Fibroblast of lung (primary cell): ENCODE data around the gene ATG14.

Experiments
- EZH2 ChIP-seq: IDR thresholded peaks from 2 replicates; pipeline ENCODE4 v1.5.1; 2012; ENCODE audit warnings: low read length, control low read depth, mild to moderate bottlenecking; ENCODE audit errors: missing control alignments
- TF ChIP-seq, protein P1 (sequence below), 2 donors: IDR thresholded peaks in 1 of 2; conservative IDR thresholded peaks in 1 of 2; 1 replicate in 1 of 2; 2 replicates in 1 of 2; pipeline ENCODE4 v1.5.1; 2011 to 2012; ENCODE audit warnings: low read length in 2 of 2, control low read depth in 1 of 2, inconsistent platforms in 1 of 2, low read depth in 1 of 2, mild to moderate bottlenecking in 1 of 2

DNA sequence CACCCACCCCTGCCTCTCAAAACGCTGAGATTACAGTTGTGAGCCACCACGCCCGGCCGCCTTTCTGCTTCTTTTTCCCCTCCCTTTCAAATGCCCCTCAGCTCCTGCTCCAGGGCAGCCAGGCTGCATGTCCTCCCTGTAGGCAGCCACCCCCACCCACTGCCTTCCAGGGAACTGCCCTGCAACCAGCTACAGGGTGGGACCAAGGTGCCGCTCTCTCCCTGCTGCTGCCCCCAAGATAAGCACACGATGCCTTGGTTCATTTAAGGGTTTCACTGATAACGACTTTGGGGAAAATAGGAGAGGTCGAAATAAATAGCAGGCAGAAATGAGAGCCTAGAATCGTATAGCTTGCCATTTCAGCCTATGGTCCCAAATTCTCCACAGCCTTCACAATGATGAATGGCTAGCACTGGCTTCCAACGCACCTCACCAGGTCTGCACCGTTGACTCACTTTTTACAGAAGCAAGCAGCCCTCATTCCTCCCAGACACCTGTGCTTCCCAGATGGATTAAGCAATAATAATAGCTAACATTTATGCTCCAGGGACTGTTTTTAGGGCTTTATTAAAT is 40.7 kb downstream of the ATG14 start:
- TF ChIP-seq, protein P1, sequence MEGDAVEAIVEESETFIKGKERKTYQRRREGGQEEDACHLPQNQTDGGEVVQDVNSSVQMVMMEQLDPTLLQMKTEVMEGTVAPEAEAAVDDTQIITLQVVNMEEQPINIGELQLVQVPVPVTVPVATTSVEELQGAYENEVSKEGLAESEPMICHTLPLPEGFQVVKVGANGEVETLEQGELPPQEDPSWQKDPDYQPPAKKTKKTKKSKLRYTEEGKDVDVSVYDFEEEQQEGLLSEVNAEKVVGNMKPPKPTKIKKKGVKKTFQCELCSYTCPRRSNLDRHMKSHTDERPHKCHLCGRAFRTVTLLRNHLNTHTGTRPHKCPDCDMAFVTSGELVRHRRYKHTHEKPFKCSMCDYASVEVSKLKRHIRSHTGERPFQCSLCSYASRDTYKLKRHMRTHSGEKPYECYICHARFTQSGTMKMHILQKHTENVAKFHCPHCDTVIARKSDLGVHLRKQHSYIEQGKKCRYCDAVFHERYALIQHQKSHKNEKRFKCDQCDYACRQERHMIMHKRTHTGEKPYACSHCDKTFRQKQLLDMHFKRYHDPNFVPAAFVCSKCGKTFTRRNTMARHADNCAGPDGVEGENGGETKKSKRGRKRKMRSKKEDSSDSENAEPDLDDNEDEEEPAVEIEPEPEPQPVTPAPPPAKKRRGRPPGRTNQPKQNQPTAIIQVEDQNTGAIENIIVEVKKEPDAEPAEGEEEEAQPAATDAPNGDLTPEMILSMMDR (conservative IDR thresholded peaks at IDR 0.05 in 1 of 2, IDR thresholded peaks at IDR 0.05 in 1 of 2; ENCODE audit: low read depth in 1 of 2, low read length in 2 of 2): no peak
- TF ChIP-seq EZH2: no peak
